Measurements from ENCODE around the gene EDEM1. TPM values are rescaled to one million over a fixed set of nuclear protein-coding genes. Genes with fewer than 3 reads are reported as not detected.

EDEM1 gene
- polyA plus RNA-seq, 2 donors, result 5.8 to 9.0 TPM

DNA sequence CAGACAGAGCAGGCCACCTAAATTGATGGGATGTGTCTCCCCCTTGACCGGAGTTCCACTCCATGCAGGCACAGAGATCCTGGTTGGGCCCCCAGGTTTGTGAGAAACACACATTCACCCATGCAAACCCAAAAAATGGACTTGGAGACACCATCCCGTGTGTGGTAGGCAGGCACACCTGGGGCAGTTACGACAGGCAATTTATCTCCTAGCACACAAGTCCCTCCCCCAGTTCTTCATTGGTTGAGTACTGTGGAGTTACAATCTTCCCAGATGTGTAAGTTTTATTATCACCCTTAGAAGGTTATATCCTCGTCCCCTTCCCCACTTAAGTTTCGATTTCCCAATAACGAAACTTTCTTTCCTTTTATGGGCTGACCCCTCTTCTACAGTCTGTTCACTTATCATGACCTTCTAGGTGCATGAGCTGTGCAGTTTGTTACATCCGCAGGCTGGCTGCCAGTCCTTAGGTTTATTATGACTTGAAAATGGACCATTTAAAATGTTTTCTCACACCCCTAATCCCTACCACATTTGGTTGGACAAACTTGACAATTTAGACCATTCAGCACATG lies 38.1 kb upstream of the EDEM1 start:
- Histone ChIP-seq H3K27me3 (ENCODE audit: control insufficient read depth in 1 of 2, insufficient read depth in 2 of 2, low read length in 2 of 2) (no peaks in the 10 kb centered on the region), H3K4me3 (ENCODE audit: low read depth in 1 of 2, low read length in 2 of 2) (no peak overlapping the region), H3K27ac (ENCODE audit: low read depth in 2 of 2, low read length in 1 of 2) (no peak overlapping the region), H3K4me1 (ENCODE audit: control insufficient read depth in 2 of 2, insufficient read depth in 2 of 2, low read length in 1 of 2) (peaks cover 7 to 8% of the 10 kb centered on the region in 2 donors), H3K9me3 (ENCODE audit: control insufficient read depth in 2 of 2, insufficient read depth in 1 of 2, low read depth in 1 of 2, low read length in 1 of 2) (no peaks in the 10 kb centered on the region), H3K36me3 (ENCODE audit: control insufficient read depth in 2 of 2, insufficient read depth in 2 of 2, low read length in 1 of 2) (peaks cover 0 to 6% of the 10 kb centered on the region in 2 donors)
- WGBS, 2 donors, result 87% methylated on average over 7 of the region's 7 CpGs

DNA sequence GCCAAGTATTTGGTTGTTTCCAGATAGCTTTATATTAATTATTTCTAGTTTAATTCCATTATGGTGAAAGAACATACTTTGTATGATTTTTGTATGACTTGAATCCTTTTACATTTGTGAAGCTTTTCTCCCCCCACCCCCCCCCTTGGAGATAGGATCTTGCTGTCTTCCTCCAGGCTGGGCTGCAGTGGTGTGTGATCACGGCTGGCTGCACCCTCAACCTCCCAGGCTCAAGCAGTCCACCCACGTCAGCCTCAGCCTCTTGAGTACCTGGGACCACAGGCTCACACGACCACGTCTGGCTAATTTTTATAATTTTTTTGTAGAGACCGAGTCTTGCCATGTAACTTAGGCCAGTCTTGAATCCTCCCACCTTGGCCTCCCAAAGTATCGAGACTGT lies 35.9 kb upstream of the EDEM1 start:
- Histone ChIP-seq H3K4me3 (ENCODE audit: low read depth in 1 of 2, low read length in 2 of 2) (no peak overlapping the region), H3K36me3 (ENCODE audit: control insufficient read depth in 2 of 2, insufficient read depth in 2 of 2, low read length in 1 of 2) (peaks cover 0 to 6% of the 10 kb centered on the region in 2 donors), H3K27me3 (ENCODE audit: control insufficient read depth in 1 of 2, insufficient read depth in 2 of 2, low read length in 2 of 2) (no peaks in the 10 kb centered on the region), H3K27ac (ENCODE audit: low read depth in 2 of 2, low read length in 1 of 2) (no peak overlapping the region), H3K9me3 (ENCODE audit: control insufficient read depth in 2 of 2, insufficient read depth in 1 of 2, low read depth in 1 of 2, low read length in 1 of 2) (no peaks in the 10 kb centered on the region), H3K4me1 (ENCODE audit: control insufficient read depth in 2 of 2, insufficient read depth in 2 of 2, low read length in 1 of 2) (peaks cover 5% of the 10 kb centered on the region in 2 donors)
- 93 to 97% methylated on average over 6 of the region's 6 CpGs for WGBS, 2 donors

DNA sequence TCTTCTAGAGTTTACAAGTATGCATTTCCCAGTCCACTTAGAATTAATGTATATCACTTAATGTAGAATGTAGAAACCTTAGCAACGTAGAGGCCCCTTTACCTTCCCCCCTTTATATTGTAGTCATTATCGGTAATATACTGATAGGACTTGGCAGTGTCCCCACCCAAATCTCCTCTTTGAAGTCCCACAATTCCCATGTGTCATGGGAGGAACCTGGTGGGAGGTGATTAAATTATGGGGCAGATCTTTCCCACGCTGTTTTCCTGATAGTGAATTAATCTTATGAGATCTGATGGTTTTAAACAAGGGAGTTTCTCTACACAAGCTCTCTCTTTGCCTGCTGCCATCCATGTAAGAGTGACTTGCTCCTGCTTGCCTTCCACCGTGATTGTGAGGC lies 34.4 kb upstream of the EDEM1 start:
- 82 to 87% methylated on average over 4 of the region's 4 CpGs for WGBS, 2 donors

DNA sequence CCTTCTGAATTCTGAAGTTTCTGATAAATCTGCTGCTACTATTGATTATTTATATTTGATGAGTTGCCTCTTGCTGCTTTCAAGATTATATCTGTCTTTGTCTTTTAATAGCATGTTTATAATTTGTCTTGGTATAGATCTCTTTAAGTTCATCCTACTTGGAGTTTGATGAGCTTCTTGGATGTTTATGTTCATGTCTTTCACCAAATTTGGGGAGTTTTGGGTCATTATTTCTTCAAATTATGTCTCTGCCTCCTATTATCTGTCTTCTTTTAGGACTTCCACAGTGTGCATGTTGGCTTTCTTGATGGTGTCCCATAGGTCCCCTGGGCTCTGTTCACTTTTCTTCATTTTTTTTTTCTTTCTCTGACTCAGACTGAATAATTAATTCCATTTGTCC lies 32.3 kb upstream of the EDEM1 start:
- H3K36me3 ChIP-seq (ENCODE audit: control insufficient read depth in 2 of 2, insufficient read depth in 2 of 2, low read length in 1 of 2), result no peaks in the 10 kb centered on the region
- H3K27me3 ChIP-seq (ENCODE audit: control insufficient read depth in 1 of 2, insufficient read depth in 2 of 2, low read length in 2 of 2), result no peaks in the 10 kb centered on the region
- H3K27ac ChIP-seq (ENCODE audit: low read depth in 2 of 2, low read length in 1 of 2), result no peak overlapping the region
- H3K4me3 ChIP-seq (ENCODE audit: low read depth in 1 of 2, low read length in 2 of 2), result no peak overlapping the region
- no peaks in the 10 kb centered on the region for H3K9me3 ChIP-seq (ENCODE audit: control insufficient read depth in 2 of 2, insufficient read depth in 1 of 2, low read depth in 1 of 2, low read length in 1 of 2)
- peaks cover 0 to 3% of the 10 kb centered on the region in 2 donors for H3K4me1 ChIP-seq (ENCODE audit: control insufficient read depth in 2 of 2, insufficient read depth in 2 of 2, low read length in 1 of 2)

More for the DNA sequence above, 34.4 kb upstream of the EDEM1 start:
- Histone ChIP-seq H3K9me3 (ENCODE audit: control insufficient read depth in 2 of 2, insufficient read depth in 1 of 2, low read depth in 1 of 2, low read length in 1 of 2) (no peaks in the 10 kb centered on the region), H3K27ac (ENCODE audit: low read depth in 2 of 2, low read length in 1 of 2) (no peak overlapping the region), H3K36me3 (ENCODE audit: control insufficient read depth in 2 of 2, insufficient read depth in 2 of 2, low read length in 1 of 2) (peaks cover 0 to 6% of the 10 kb centered on the region in 2 donors), H3K4me1 (ENCODE audit: control insufficient read depth in 2 of 2, insufficient read depth in 2 of 2, low read length in 1 of 2) (peaks cover 5% of the 10 kb centered on the region in 2 donors), H3K4me3 (ENCODE audit: low read depth in 1 of 2, low read length in 2 of 2) (no peak overlapping the region), H3K27me3 (ENCODE audit: control insufficient read depth in 1 of 2, insufficient read depth in 2 of 2, low read length in 2 of 2) (no peaks in the 10 kb centered on the region)

DNA sequence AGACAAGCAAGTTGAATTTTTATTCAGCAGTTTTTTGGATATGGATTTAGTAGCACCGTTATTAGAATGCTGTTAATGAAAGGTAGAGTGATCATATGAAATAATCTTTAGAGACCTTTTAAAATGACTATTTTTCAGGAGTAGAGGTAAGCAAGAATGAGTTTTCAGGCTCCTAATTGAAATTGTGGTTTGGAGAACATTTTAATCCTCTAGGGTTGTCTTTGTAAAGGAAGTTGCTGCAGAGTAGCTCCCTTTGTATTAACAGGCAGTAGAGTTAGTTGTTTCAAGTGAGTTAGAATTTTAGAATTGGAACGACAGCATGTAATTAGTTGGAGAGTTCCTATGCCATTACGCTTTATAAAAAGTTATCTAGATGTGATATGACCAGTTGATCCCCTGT lies 27.2 kb upstream of the EDEM1 start:
- H3K27ac ChIP-seq (ENCODE audit: low read depth in 2 of 2, low read length in 1 of 2), result no peak overlapping the region
- 75 to 86% methylated on average over 3 of the region's 3 CpGs for WGBS, 2 donors
- no peaks in the 10 kb centered on the region for H3K36me3 ChIP-seq (ENCODE audit: control insufficient read depth in 2 of 2, insufficient read depth in 2 of 2, low read length in 1 of 2)
- peaks cover 0 to 2% of the 10 kb centered on the region in 2 donors for H3K4me1 ChIP-seq (ENCODE audit: control insufficient read depth in 2 of 2, insufficient read depth in 2 of 2, low read length in 1 of 2)
- H3K4me3 ChIP-seq (ENCODE audit: low read depth in 1 of 2, low read length in 2 of 2), result no peak overlapping the region
- no peaks in the 10 kb centered on the region for H3K9me3 ChIP-seq (ENCODE audit: control insufficient read depth in 2 of 2, insufficient read depth in 1 of 2, low read depth in 1 of 2, low read length in 1 of 2)
- no peaks in the 10 kb centered on the region for H3K27me3 ChIP-seq (ENCODE audit: control insufficient read depth in 1 of 2, insufficient read depth in 2 of 2, low read length in 2 of 2)

DNA sequence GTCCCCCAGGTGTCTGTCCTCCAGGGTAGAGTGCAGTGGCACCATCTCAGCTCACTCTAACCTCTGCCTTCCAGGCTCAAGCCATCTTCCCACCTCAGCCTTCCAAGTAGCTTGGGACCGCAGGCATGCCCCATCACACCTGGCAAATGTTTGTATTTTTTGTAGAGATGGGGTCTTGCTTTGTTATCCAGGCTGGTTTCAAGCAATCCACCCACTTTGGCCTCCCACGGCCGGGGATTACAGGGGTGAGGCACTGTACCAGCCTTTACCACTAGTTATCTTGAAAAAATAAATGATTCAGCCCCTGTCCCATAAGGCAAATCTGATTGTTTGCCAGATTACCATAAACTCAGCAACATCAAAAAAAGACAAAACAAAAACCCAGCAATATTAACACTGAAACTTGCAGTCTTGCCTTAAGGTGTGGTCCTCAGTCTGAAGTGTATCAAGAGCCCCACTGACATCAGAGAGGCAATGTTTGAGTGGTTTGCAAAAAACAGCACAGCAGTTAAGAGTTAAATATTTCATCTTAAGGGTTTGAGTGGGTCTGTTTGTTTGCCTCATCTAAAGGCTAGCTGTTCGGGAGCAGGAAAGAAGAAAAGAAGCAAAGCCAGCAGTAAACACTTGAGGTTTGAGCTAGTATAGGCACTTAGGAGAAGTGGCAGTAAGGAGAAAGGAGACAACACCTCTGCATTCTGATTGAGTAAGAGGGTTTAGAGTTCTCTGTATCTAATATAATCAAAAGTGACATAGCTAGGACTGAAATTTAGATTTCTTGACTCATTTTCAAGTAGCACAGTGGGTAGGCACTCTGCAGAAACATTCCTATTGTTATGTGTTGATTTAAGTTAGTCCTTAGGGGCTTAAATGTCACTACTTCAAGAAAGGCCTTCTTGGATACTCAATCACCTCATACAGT lies 26.3 kb upstream of the EDEM1 start:
- whole genome bisulfite sequencing, 2 donors, result 47 to 56% methylated on average over 4 of the region's 4 CpGs
- H3K27ac ChIP-seq (ENCODE audit: low read depth in 2 of 2, low read length in 1 of 2), result peak overlapping the region in 1 of 2 donors; percentile 15

DNA sequence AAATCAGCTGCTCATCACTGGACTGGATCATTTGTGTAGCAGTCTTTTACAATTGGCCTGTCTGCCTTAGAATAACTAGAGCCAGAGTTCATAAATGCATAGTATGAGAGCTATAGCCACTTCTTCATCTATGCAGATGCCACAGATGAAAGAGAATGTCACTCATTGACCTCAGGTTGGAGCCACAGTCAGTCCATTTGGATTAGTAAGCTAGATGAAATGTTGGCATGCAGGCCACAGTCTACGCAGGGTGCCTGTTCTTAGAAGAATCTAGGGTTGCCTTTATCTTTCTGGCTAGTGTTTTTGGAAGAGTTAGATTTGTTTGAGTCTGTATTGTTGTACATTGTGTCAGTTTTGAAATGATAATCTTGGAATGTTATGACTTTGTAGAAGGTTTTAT lies 25.4 kb upstream of the EDEM1 start:
- peaks cover 0 to 2% of the 10 kb centered on the region in 2 donors for H3K4me1 ChIP-seq (ENCODE audit: control insufficient read depth in 2 of 2, insufficient read depth in 2 of 2, low read length in 1 of 2)
- WGBS, 2 donors, result 57 to 68% methylated on average over 1 of the region's 1 CpG

More for the DNA sequence above, 26.3 kb upstream of the EDEM1 start:
- H3K4me1 ChIP-seq (ENCODE audit: control insufficient read depth in 2 of 2, insufficient read depth in 2 of 2, low read length in 1 of 2), result peaks cover 0 to 2% of the 10 kb centered on the region in 2 donors
- no peaks in the 10 kb centered on the region for H3K27me3 ChIP-seq (ENCODE audit: control insufficient read depth in 1 of 2, insufficient read depth in 2 of 2, low read length in 2 of 2)
- H3K36me3 ChIP-seq (ENCODE audit: control insufficient read depth in 2 of 2, insufficient read depth in 2 of 2, low read length in 1 of 2), result no peaks in the 10 kb centered on the region
- no peak overlapping the region for H3K4me3 ChIP-seq (ENCODE audit: low read depth in 1 of 2, low read length in 2 of 2)
- no peaks in the 10 kb centered on the region for H3K9me3 ChIP-seq (ENCODE audit: control insufficient read depth in 2 of 2, insufficient read depth in 1 of 2, low read depth in 1 of 2, low read length in 1 of 2)

DNA sequence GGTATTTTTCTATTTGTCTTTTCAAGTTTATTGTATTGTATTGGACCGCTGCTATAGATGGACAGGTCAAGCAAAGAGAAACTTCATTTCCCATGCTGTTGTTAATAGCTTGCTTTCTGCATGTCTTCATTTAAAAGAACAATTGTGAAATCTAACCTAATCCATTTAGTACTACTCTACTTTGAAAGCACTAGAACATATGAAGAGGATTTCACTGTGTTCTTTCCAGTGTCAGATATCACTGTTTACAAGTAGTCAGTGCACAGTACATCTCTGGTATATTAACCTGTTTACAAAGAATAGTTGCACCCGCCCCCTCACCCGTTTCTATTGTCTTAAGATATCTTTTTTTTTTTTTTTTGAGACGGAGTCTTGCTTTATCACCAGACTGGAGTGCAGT lies 21.8 kb upstream of the EDEM1 start:
- Histone ChIP-seq H3K27ac (ENCODE audit: low read depth in 2 of 2, low read length in 1 of 2) (no peak overlapping the region), H3K4me1 (ENCODE audit: control insufficient read depth in 2 of 2, insufficient read depth in 2 of 2, low read length in 1 of 2) (peaks cover 0 to 2% of the 10 kb centered on the region in 2 donors), H3K9me3 (ENCODE audit: control insufficient read depth in 2 of 2, insufficient read depth in 1 of 2, low read depth in 1 of 2, low read length in 1 of 2) (no peaks in the 10 kb centered on the region), H3K27me3 (ENCODE audit: control insufficient read depth in 1 of 2, insufficient read depth in 2 of 2, low read length in 2 of 2) (no peaks in the 10 kb centered on the region), H3K4me3 (ENCODE audit: low read depth in 1 of 2, low read length in 2 of 2) (no peak overlapping the region), H3K36me3 (ENCODE audit: control insufficient read depth in 2 of 2, insufficient read depth in 2 of 2, low read length in 1 of 2) (no peaks in the 10 kb centered on the region)
- 89 to 95% methylated on average over 4 of the region's 4 CpGs for WGBS, 2 donors

More for the DNA sequence above, 25.4 kb upstream of the EDEM1 start:
- Histone ChIP-seq H3K27ac (ENCODE audit: low read depth in 2 of 2, low read length in 1 of 2) (no peak overlapping the region), H3K36me3 (ENCODE audit: control insufficient read depth in 2 of 2, insufficient read depth in 2 of 2, low read length in 1 of 2) (no peaks in the 10 kb centered on the region), H3K4me3 (ENCODE audit: low read depth in 1 of 2, low read length in 2 of 2) (no peak overlapping the region), H3K27me3 (ENCODE audit: control insufficient read depth in 1 of 2, insufficient read depth in 2 of 2, low read length in 2 of 2) (no peaks in the 10 kb centered on the region), H3K9me3 (ENCODE audit: control insufficient read depth in 2 of 2, insufficient read depth in 1 of 2, low read depth in 1 of 2, low read length in 1 of 2) (no peaks in the 10 kb centered on the region)

DNA sequence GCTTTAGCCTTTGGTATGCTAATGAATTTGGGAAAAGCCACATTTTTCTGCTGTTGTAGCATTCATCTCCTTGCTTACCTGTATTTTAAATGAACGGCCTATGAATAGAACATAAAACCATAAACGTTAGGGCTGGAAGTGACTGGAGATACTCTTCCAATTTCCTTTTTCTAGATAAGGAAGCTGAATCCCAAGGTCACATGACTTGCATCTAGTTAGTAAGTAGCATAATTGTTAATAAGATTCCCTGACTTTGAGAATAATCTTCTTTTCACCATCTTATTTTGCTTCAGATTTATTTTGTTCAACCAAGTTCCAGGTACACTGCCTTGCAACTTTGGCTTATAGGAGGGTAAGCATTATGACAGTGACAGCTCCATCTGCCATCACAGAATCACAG lies 20.7 kb upstream of the EDEM1 start:
- H3K27me3 ChIP-seq (ENCODE audit: control insufficient read depth in 1 of 2, insufficient read depth in 2 of 2, low read length in 2 of 2), result no peaks in the 10 kb centered on the region
- H3K4me3 ChIP-seq (ENCODE audit: low read depth in 1 of 2, low read length in 2 of 2), result no peak overlapping the region
- H3K36me3 ChIP-seq (ENCODE audit: control insufficient read depth in 2 of 2, insufficient read depth in 2 of 2, low read length in 1 of 2), result no peaks in the 10 kb centered on the region
- no peak overlapping the region for H3K27ac ChIP-seq (ENCODE audit: low read depth in 2 of 2, low read length in 1 of 2)
- 67 to 74% methylated on average over 2 of the region's 2 CpGs for WGBS, 2 donors
- no peaks in the 10 kb centered on the region for H3K9me3 ChIP-seq (ENCODE audit: control insufficient read depth in 2 of 2, insufficient read depth in 1 of 2, low read depth in 1 of 2, low read length in 1 of 2)
- H3K4me1 ChIP-seq (ENCODE audit: control insufficient read depth in 2 of 2, insufficient read depth in 2 of 2, low read length in 1 of 2), result peaks cover 0 to 2% of the 10 kb centered on the region in 2 donors

Measured in esophagus (tissue), 2 donors.